Measurements from ENCODE around the gene NINJ1. TPM values are rescaled to one million over a fixed set of nuclear protein-coding genes. Genes with fewer than 3 reads are reported as not detected.

Gene NINJ1
- total and polyA plus RNA-seq, 2 of the 13 experiments (the other 11 are each of a cell fraction or from before 2014, with no cell fraction given) = 81.2 to 92.1 TPM

DNA sequence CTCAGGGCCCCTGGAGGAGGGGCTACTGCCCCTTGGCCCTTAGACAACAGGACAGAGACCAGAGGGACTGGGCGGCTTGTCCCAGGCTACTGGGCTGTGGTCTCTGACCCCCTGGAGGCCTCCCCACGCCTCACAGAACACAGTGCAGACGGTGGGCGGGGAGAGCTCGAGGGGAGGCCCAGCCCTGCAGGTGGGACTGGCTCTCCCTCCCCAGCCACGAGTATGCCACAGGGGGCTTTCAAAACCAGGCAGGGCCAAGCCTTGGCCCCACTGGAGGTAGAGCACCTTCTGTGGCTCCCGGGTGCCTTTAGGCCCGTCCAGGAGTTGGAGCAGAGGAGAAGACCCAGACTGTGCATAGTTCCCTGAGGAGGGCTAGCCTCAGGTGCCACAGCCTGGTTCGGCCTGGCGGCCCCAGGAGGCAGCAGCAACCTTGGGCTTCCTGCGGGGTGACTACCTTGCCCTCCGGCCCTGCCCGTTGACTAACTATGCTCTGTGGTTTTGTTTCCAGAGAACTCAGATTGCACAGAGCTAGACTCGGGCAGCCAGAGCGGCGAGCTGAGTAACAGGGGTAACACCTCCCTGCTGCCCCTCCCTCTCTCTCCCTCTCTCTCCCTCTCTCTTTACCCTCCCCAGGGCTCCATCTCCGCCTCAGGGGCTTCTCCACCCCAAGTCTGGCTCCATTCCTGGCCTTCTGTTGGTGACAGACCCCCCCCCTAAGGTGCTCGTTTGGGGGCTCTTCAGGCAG, 22.5 kb downstream of the NINJ1 start (continued):
- TF ChIP-seq SALL2 (CRISPR knock-in tag; IDR thresholded peaks at IDR 0.05) = no peak
- TF ChIP-seq HOXA5 (CRISPR knock-in tag; IDR thresholded peaks at IDR 0.05) = no peak
- no peak for TF ChIP-seq SIX1 (CRISPR knock-in tag; IDR thresholded peaks at IDR 0.05; ENCODE audit: borderline replicate concordance)
- no peak for TF ChIP-seq ZFP1 (CRISPR knock-in tag; IDR thresholded peaks at IDR 0.05)
- no peak for TF ChIP-seq ZNF230 (CRISPR knock-in tag; IDR thresholded peaks at IDR 0.05)
- no peak for TF ChIP-seq RAD51 (IDR thresholded peaks at IDR 0.05; ENCODE audit: borderline replicate concordance)
- TF ChIP-seq ZNF382 (CRISPR knock-in tag; IDR thresholded peaks at IDR 0.05; ENCODE audit: borderline replicate concordance) = no peak
- TF ChIP-seq HOXA7 (CRISPR knock-in tag; IDR thresholded peaks at IDR 0.05) = no peak
- TF ChIP-seq, protein P1, sequence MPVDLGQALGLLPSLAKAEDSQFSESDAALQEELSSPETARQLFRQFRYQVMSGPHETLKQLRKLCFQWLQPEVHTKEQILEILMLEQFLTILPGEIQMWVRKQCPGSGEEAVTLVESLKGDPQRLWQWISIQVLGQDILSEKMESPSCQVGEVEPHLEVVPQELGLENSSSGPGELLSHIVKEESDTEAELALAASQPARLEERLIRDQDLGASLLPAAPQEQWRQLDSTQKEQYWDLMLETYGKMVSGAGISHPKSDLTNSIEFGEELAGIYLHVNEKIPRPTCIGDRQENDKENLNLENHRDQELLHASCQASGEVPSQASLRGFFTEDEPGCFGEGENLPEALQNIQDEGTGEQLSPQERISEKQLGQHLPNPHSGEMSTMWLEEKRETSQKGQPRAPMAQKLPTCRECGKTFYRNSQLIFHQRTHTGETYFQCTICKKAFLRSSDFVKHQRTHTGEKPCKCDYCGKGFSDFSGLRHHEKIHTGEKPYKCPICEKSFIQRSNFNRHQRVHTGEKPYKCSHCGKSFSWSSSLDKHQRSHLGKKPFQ (CRISPR knock-in tag; IDR thresholded peaks at IDR 0.05; ENCODE audit: insufficient replicate concordance) = no peak
- no peak for TF ChIP-seq GZF1 (CRISPR knock-in tag; IDR thresholded peaks at IDR 0.05)
- TF ChIP-seq MAZ (IDR thresholded peaks at IDR 0.05; ENCODE audit: borderline replicate concordance, low read depth, low read length) = no peak
- TF ChIP-seq MAZ (CRISPR knock-in tag; IDR thresholded peaks at IDR 0.05; ENCODE audit: low read depth) = 0 out of 2 replicates have a peak, but pooled peaks have one; percentile 8
- no peak for TF ChIP-seq HES4 (CRISPR knock-in tag; IDR thresholded peaks at IDR 0.05; ENCODE audit: borderline replicate concordance)
- TF ChIP-seq LCORL (IDR thresholded peaks at IDR 0.05) = no peak
- 0 out of 2 replicates have a peak, but pooled peaks have one; percentile 34 for TF ChIP-seq LCORL (CRISPR knock-in tag; IDR thresholded peaks at IDR 0.05)
- TF ChIP-seq, protein P2, sequence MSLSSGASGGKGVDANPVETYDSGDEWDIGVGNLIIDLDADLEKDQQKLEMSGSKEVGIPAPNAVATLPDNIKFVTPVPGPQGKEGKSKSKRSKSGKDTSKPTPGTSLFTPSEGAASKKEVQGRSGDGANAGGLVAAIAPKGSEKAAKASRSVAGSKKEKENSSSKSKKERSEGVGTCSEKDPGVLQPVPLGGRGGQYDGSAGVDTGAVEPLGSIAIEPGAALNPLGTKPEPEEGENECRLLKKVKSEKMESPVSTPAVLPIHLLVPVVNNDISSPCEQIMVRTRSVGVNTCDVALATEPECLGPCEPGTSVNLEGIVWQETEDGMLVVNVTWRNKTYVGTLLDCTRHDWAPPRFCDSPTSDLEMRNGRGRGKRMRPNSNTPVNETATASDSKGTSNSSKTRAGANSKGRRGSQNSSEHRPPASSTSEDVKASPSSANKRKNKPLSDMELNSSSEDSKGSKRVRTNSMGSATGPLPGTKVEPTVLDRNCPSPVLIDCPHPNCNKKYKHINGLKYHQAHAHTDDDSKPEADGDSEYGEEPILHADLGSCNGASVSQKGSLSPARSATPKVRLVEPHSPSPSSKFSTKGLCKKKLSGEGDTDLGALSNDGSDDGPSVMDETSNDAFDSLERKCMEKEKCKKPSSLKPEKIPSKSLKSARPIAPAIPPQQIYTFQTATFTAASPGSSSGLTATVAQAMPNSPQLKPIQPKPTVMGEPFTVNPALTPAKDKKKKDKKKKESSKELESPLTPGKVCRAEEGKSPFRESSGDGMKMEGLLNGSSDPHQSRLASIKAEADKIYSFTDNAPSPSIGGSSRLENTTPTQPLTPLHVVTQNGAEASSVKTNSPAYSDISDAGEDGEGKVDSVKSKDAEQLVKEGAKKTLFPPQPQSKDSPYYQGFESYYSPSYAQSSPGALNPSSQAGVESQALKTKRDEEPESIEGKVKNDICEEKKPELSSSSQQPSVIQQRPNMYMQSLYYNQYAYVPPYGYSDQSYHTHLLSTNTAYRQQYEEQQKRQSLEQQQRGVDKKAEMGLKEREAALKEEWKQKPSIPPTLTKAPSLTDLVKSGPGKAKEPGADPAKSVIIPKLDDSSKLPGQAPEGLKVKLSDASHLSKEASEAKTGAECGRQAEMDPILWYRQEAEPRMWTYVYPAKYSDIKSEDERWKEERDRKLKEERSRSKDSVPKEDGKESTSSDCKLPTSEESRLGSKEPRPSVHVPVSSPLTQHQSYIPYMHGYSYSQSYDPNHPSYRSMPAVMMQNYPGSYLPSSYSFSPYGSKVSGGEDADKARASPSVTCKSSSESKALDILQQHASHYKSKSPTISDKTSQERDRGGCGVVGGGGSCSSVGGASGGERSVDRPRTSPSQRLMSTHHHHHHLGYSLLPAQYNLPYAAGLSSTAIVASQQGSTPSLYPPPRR (CRISPR knock-in tag; IDR thresholded peaks at IDR 0.05; ENCODE audit: borderline replicate concordance) = peak; percentile 18; the same call in 1 of the 2 replicates
- TF ChIP-seq, protein P3, sequence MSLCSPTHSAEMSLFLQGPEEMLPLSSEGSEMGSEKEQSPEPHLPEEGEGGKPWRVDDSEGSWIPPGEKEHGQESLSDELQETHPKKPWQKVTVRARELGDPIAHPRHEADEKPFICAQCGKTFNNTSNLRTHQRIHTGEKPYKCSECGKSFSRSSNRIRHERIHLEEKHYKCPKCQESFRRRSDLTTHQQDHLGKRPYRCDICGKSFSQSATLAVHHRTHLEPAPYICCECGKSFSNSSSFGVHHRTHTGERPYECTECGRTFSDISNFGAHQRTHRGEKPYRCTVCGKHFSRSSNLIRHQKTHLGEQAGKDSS (CRISPR knock-in tag; IDR thresholded peaks at IDR 0.05; ENCODE audit: borderline replicate concordance, low read depth) = no peak
- TF ChIP-seq SIN3B (IDR thresholded peaks at IDR 0.05; ENCODE audit: low read length) = no peak
- no peak for TF ChIP-seq ZEB1 (IDR thresholded peaks at IDR 0.05; ENCODE audit: insufficient replicate concordance, low read depth)
- no peak for TF ChIP-seq FOXP1 (IDR thresholded peaks at IDR 0.05)
- TF ChIP-seq FOXP1 (CRISPR knock-in tag; IDR thresholded peaks at IDR 0.05) = no peak
- TF ChIP-seq, protein P4, sequence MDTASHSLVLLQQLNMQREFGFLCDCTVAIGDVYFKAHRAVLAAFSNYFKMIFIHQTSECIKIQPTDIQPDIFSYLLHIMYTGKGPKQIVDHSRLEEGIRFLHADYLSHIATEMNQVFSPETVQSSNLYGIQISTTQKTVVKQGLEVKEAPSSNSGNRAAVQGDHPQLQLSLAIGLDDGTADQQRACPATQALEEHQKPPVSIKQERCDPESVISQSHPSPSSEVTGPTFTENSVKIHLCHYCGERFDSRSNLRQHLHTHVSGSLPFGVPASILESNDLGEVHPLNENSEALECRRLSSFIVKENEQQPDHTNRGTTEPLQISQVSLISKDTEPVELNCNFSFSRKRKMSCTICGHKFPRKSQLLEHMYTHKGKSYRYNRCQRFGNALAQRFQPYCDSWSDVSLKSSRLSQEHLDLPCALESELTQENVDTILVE (CRISPR knock-in tag; IDR thresholded peaks at IDR 0.05) = no peak
